Stimulated activated CD4-positive, alpha-beta T cell treated with anti-CD3 and anti-CD28 coated beads, Interleukin-12 subunit alpha, Interleukin-12 subunit beta, amount 100 ng/mL, for 4 hours (primary cell): ENCODE data around the gene SEMA5A.

Source experiments
- DNase-seq: peaks from one replicate; pipeline ENCODE4 v3.0.0-alpha.2; 2020

Gene SEMA5A

GRCh38 chr5:9318031-9318430 is 227.8 kb downstream of the SEMA5A start:
- DNase-seq, result no peak

GRCh38 chr5:9316733-9317132 is 229.1 kb downstream of the SEMA5A start:
- no peak for DNase-seq

- no peak for DNase-seq
Observed at GRCh38 chr5:9316041-9316440, 229.8 kb downstream of the SEMA5A start.

GRCh38 chr5:9314558-9314957 is 231.3 kb downstream of the SEMA5A start:
- no peak for DNase-seq

GRCh38 chr5:9313751-9314150 is 232.1 kb downstream of the SEMA5A start:
- no peak for DNase-seq

- no peak for DNase-seq
Observed at GRCh38 chr5:9307150-9307549, 238.7 kb downstream of the SEMA5A start.

GRCh38 chr5:9302218-9302617 is 243.7 kb downstream of the SEMA5A start:
- DNase-seq, result no peak

GRCh38 chr5:9301200-9301599 is 244.7 kb downstream of the SEMA5A start:
- DNase-seq, result no peak

GRCh38 chr5:9297134-9297533 is 248.7 kb downstream of the SEMA5A start:
- no peak for DNase-seq

GRCh38 chr5:9295466-9295801 is 250.4 kb downstream of the SEMA5A start:
- no peak for DNase-seq

- no peak for DNase-seq
Observed at GRCh38 chr5:9294793-9295465, 250.9 kb downstream of the SEMA5A start.

- DNase-seq, result no peak
Observed at GRCh38 chr5:9288234-9288633, 257.6 kb downstream of the SEMA5A start.

GRCh38 chr5:9284781-9285307 is 261.0 kb downstream of the SEMA5A start:
- no peak for DNase-seq

GRCh38 chr5:9284272-9284671 is 261.6 kb downstream of the SEMA5A start:
- DNase-seq, result no peak

GRCh38 chr5:9283473-9283872 is 262.4 kb downstream of the SEMA5A start:
- DNase-seq, result no peak

- no peak for DNase-seq
Observed at GRCh38 chr5:9283021-9283420, 262.9 kb downstream of the SEMA5A start.

GRCh38 chr5:9282211-9282610 is 263.7 kb downstream of the SEMA5A start:
- no peak for DNase-seq

- no peak for DNase-seq
Observed at GRCh38 chr5:9279774-9280173, 266.1 kb downstream of the SEMA5A start.

GRCh38 chr5:9278921-9279603 is 266.8 kb downstream of the SEMA5A start:
- no peak for DNase-seq

- no peak for DNase-seq
Observed at GRCh38 chr5:9269014-9269413, 276.9 kb downstream of the SEMA5A start.

GRCh38 chr5:9268226-9268625 is 277.6 kb downstream of the SEMA5A start:
- DNase-seq, result no peak

GRCh38 chr5:9265441-9266287 is 280.2 kb downstream of the SEMA5A start:
- DNase-seq, result no peak

- no peak for DNase-seq
Observed at GRCh38 chr5:9264301-9264700, 281.6 kb downstream of the SEMA5A start.

- no peak for DNase-seq
Observed at GRCh38 chr5:9263656-9264055, 282.2 kb downstream of the SEMA5A start.
